B cell (primary cell): ENCODE measurements around the gene IL31RA. TPM values are rescaled to one million over a fixed set of nuclear protein-coding genes. Genes with fewer than 3 reads are reported as not detected.

Experiments
- ATAC-seq: fragments of 200-7000 bp; cut with Tn5 transposase; one replicate; pipeline ENCODE4 v1.10.0; 2021; ENCODE audit warnings: low read depth, mild to moderate bottlenecking, moderate number of reproducible peaks, moderate library complexity
- CTCF ChIA-PET: fragments of 350-600 bp; sonication (Branson Sonifier 250); formaldehyde crosslinking; loops from one replicate; lab custom pipeline; 2021; ENCODE audit warnings: antibody characterized with exemption, inconsistent platforms; lab: Charles Lee
- POLR2A ChIA-PET: fragments of 350-600 bp; sonication (Branson Sonifier 250); formaldehyde crosslinking; loops from one replicate; lab custom pipeline; 2021; ENCODE audit warnings: antibody characterized with exemption; lab: Charles Lee
- DNase-seq: peaks from one replicate; pipeline ENCODE4 v3.0.0; 2013
- H2AFZ ChIP-seq: 2 replicates; pipeline ENCODE4 v1.6.1; 2012; ENCODE audit warnings: mild to moderate bottlenecking, low read depth, low read length; ENCODE audit not compliant: insufficient read depth, poor library complexity, severe bottlenecking
- H3K27ac ChIP-seq, 2 donors: 1 replicate in 1 of 2; 2 replicates in 1 of 2; pipeline ENCODE4 v1.5.1; 2012 to 2013; ENCODE audit warnings: low read length in 2 of 2, mild to moderate bottlenecking in 2 of 2, moderate library complexity in 1 of 2
- H3K27me3 ChIP-seq, 4 experiments: fragments of 200-600 bp in 1 of 4; sonication (generic) in 1 of 4; replicated peaks in 1 of 4; 1 replicate in 2 of 4; 2 replicates in 2 of 4; pipeline versions ENCODE4 v1.6.1 to v1.7.0; 2013 to 2016; ENCODE audit warnings: low read length in 3 of 4, mild to moderate bottlenecking in 2 of 4, mixed read lengths in 1 of 4, moderate library complexity in 1 of 4; ENCODE audit not compliant: insufficient read depth in 4 of 4, control insufficient read depth in 3 of 4; ENCODE audit errors: control extremely low read depth in 1 of 4
- H3K36me3 ChIP-seq, 2 experiments: replicated peaks in 1 of 2; 1 replicate in 1 of 2; 2 replicates in 1 of 2; pipeline versions ENCODE4 v1.6.1 to v1.7.1; 2013; ENCODE audit warnings: low read length in 1 of 2; ENCODE audit not compliant: insufficient read depth in 2 of 2, control insufficient read depth in 1 of 2; ENCODE audit errors: control extremely low read depth in 1 of 2, extremely low read depth in 1 of 2
- H3K4me1 ChIP-seq, 2 donors: fragments of 200-600 bp in 1 of 2; sonication (generic) in 1 of 2; 1 replicate in 1 of 2; 2 replicates in 1 of 2; pipeline versions ENCODE4 v1.5.1 to v1.6.1; 2013 to 2017; ENCODE audit warnings: low read length in 2 of 2; ENCODE audit not compliant: control insufficient read depth in 2 of 2, insufficient read depth in 2 of 2
- H3K4me2 ChIP-seq: replicated peaks from 2 replicates; pipeline ENCODE3; 2012; ENCODE audit warnings: mild to moderate bottlenecking, low read depth, low read length; ENCODE audit not compliant: poor library complexity, severe bottlenecking
- H3K4me3 ChIP-seq, 5 experiments: fragments of 200-600 bp in 1 of 5; sonication (generic) in 1 of 5; 1 replicate in 3 of 5; 2 replicates in 2 of 5; pipeline versions ENCODE4 v1.5.1 to v1.7.0; 2011 to 2016; ENCODE audit warnings: low read length in 4 of 5, mild to moderate bottlenecking in 4 of 5, low read depth in 2 of 5, control low read depth in 1 of 5, moderate library complexity in 1 of 5; ENCODE audit not compliant: insufficient read depth in 1 of 5; ENCODE audit errors: control extremely low read depth in 1 of 5, extremely low read depth in 1 of 5
- H3K79me2 ChIP-seq: fragments of 200-600 bp; sonication (generic); one replicate; pipeline ENCODE4 v1.6.0; 2016; ENCODE audit warnings: low read length; ENCODE audit not compliant: control insufficient read depth, insufficient read depth
- H3K9ac ChIP-seq: fragments of 200-600 bp; sonication (generic); 2 replicates; pipeline ENCODE4 v1.6.1; 2017; ENCODE audit warnings: mild to moderate bottlenecking, low read length, moderate library complexity
- H3K9me3 ChIP-seq, 3 donors: one replicate each; pipeline versions ENCODE4 v1.6.1 to v1.7.1; 2013; ENCODE audit warnings: low read length in 2 of 3; ENCODE audit not compliant: control insufficient read depth in 2 of 3, insufficient read depth in 1 of 3; ENCODE audit errors: control extremely low read depth in 1 of 3
- H4K20me1 ChIP-seq: 2 replicates; pipeline ENCODE4 v1.6.0; 2012; ENCODE audit warnings: mild to moderate bottlenecking, low read length; ENCODE audit not compliant: insufficient read depth, control insufficient read depth, poor library complexity, severe bottlenecking
- H3K27ac Mint-ChIP-seq: one replicate; pipeline ENCODE4 v1.8.0; 2021; ENCODE audit warnings: mixed read lengths
- H3K27me3 Mint-ChIP-seq: one replicate; pipeline ENCODE4 v1.8.0; 2021; ENCODE audit warnings: mixed read lengths
- H3K4me1 Mint-ChIP-seq: one replicate; pipeline ENCODE4 v1.8.0; 2021; ENCODE audit warnings: mixed read lengths
- H3K4me3 Mint-ChIP-seq: one replicate; pipeline ENCODE4 v1.8.0; 2021; ENCODE audit warnings: mixed read lengths
- H3K9me3 Mint-ChIP-seq: one replicate; pipeline ENCODE4 v1.8.0; 2022; ENCODE audit warnings: mixed read lengths; ENCODE audit not compliant: insufficient read depth
- EZH2 ChIP-seq: IDR thresholded peaks from 2 replicates; pipeline ENCODE4 v1.6.1; 2012; ENCODE audit warnings: borderline replicate concordance, low read depth, mild to moderate bottlenecking, moderate library complexity, low read length; ENCODE audit not compliant: insufficient read depth, poor library complexity, severe bottlenecking
- WGBS: methylation state at CpG from one replicate; pipeline ENCODE4 v1.1.5; 2013; ENCODE audit warnings: missing lambda C conversion rate; ENCODE audit not compliant: insufficient coverage; 5-methylcytosine and 5-hydroxymethylcytosine counted together
- intact Hi-C: fragments of 100-400 bp; cut with micrococcal nuclease; formaldehyde crosslinking; loops from one replicate; pipeline ENCODE4 v1.10.0; 2022
- polyA plus RNA-seq: library from polyadenylated mRNA; depleted of rRNA; stranded (reverse); fragments of >200 nt; gene quantifications from 2 replicates; pipeline ENCODE4 v1.2.3, GENCODE V29; 2012
- total RNA-seq, 2 donors: library from RNA; stranded (reverse); fragments of 120-200 nt in 1 of 2; gene quantifications; 1 replicate in 1 of 2; 2 replicates in 1 of 2; pipeline versions ENCODE4 v1.2.3 to v1.2.4, GENCODE V29; 2013 to 2022
- TF ChIP-seq, protein P1 (sequence below): fragments of 200-600 bp; IDR thresholded peaks from one replicate; pipeline ENCODE4 v1.8.0; 2022; ENCODE audit warnings: antibody characterized with exemption, mild to moderate bottlenecking

The IL31RA gene
- total and polyA plus RNA-seq, 2 donors (not counting 1 experiment from before 2014, with no cell fraction given) = not detected

DNA sequence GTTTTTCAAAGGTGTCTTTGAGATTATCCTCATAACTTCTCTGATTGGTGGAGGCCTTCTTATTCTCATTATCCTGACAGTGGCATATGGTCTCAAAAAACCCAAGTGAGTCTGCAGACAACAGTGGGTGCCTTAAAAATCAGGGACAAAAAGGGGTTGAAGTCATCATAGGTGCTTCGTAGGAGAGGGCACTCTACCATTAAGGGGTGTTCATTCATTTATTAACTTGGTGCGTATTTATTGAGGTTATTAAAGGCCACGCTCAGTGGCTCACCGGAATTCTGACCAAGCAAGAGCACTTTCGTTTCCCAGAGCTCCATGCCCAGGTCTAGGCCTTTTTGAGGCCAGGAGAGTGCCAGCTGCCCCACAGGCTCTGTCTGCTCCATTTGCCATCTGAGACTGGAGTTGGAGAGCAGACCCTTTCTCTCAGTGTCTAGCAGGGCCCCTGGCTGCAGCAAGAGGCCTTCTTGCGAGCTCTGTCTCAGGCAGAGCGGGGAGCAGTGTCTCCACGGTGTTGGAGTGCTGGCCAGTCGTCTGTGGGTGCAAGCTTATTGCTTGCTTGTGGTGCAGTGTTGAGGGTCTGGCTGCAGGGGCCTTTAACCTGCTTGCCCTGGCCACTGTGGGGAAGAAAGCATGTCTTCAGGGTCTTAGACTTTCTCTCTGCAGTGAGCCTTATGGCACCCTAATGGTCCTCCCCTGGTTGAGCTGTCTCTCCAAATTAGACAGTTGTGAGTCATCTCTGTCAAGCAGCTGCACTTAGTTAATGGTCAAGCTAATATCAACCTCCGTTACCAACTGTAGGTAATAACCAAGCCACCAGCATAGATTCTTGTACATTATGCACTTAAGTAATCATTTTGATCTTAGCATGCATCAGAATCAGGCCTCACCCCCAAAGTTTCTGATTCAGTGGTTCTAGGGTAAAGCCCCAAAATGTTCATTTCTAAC lies 62.6 kb downstream of the IL31RA start:
- H3K4me3 Mint-ChIP-seq = no peak overlapping the region

DNA sequence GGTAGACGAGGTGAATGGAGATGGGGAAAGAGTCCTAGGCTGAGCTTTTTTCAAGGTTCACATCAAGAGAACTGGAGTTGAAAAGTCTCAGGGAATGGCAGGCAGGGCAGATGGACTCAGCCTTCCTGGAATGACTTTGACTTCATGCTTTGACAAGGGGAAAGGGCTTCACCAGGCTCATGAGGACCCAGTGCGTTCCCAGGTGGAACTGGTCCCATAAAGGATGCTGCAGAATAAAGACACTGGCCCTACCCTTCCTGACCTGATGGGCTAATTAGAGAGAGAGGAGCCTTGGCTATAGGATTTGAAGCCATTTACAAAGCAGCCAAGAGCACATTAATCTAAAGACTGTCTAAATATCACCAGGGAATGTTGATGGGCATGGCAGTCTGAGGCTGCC lies 63.8 kb downstream of the IL31RA start:
- DNase-seq (no peak), ATAC-seq (no peak)
- H3K4me1 Mint-ChIP-seq = peaks cover 6% of the 10 kb centered on the region
- H3K27me3 ChIP-seq = no peaks in the 10 kb centered on the region
- no peak overlapping the region for H3K4me3 ChIP-seq
- intact Hi-C loops = no loop called here
- whole genome bisulfite sequencing = 100% methylated on average over 2 of the region's 2 CpGs
- peaks cover 5 to 8% of the 10 kb centered on the region in 2 donors for H3K4me1 ChIP-seq
- H3K9me3 ChIP-seq = no peaks in the 10 kb centered on the region
- no peak overlapping the region for H3K27ac Mint-ChIP-seq
- H3K27me3 Mint-ChIP-seq = peaks cover 7% of the 10 kb centered on the region
- H3K4me3 Mint-ChIP-seq = no peak overlapping the region
- no peak overlapping the region for H3K27ac ChIP-seq
- no peak overlapping the region for H3K9ac ChIP-seq
- H3K9me3 Mint-ChIP-seq = no peaks in the 10 kb centered on the region
- no peaks in the 10 kb centered on the region for H3K36me3 ChIP-seq
- H2AFZ ChIP-seq = no peak overlapping the region
- TF ChIP-seq, protein P1, sequence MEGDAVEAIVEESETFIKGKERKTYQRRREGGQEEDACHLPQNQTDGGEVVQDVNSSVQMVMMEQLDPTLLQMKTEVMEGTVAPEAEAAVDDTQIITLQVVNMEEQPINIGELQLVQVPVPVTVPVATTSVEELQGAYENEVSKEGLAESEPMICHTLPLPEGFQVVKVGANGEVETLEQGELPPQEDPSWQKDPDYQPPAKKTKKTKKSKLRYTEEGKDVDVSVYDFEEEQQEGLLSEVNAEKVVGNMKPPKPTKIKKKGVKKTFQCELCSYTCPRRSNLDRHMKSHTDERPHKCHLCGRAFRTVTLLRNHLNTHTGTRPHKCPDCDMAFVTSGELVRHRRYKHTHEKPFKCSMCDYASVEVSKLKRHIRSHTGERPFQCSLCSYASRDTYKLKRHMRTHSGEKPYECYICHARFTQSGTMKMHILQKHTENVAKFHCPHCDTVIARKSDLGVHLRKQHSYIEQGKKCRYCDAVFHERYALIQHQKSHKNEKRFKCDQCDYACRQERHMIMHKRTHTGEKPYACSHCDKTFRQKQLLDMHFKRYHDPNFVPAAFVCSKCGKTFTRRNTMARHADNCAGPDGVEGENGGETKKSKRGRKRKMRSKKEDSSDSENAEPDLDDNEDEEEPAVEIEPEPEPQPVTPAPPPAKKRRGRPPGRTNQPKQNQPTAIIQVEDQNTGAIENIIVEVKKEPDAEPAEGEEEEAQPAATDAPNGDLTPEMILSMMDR = no peak
- no peak for TF ChIP-seq EZH2
- H3K4me2 ChIP-seq = no peak overlapping the region
- ChIA-PET POLR2A (no interaction called here), CTCF (no interaction called here)
- no peaks in the 10 kb centered on the region for H3K79me2 ChIP-seq
- no peaks in the 10 kb centered on the region for H4K20me1 ChIP-seq

More for the DNA sequence above, 62.6 kb downstream of the IL31RA start:
- WGBS = 98% methylated on average over 9 of the region's 10 CpGs
- H3K9me3 Mint-ChIP-seq = peaks cover 4% of the 10 kb centered on the region
- peaks cover 11% of the 10 kb centered on the region for H3K27me3 Mint-ChIP-seq
- Histone ChIP-seq H2AFZ (no peak overlapping the region), H3K36me3 (no peaks in the 10 kb centered on the region), H3K79me2 (no peaks in the 10 kb centered on the region), H3K4me1 (no peaks in the 10 kb centered on the region), H4K20me1 (no peaks in the 10 kb centered on the region), H3K9ac (no peak overlapping the region), H3K9me3 (no peaks in the 10 kb centered on the region), H3K4me3 (no peak overlapping the region), H3K4me2 (no peak overlapping the region), H3K27ac (no peak overlapping the region), H3K27me3 (no peaks in the 10 kb centered on the region)
- ATAC-seq = no peak
- no peak overlapping the region for H3K27ac Mint-ChIP-seq
- no peak for DNase-seq
- H3K4me1 Mint-ChIP-seq = no peaks in the 10 kb centered on the region
- ChIA-PET CTCF (no interaction called here), POLR2A (no interaction called here)
- TF ChIP-seq, protein P1 = no peak
- TF ChIP-seq EZH2 = no peak
- intact Hi-C loops = no loop called here
